BJ (cell line): Measurements from ENCODE around the gene FANCC. TPM values are rescaled to one million over a fixed set of nuclear protein-coding genes. Genes with fewer than 3 reads are reported as not detected.

Experiments
- CTCF ChIA-PET: fragments of 350-600 bp; formaldehyde crosslinking; extraction: SDS; loops from one replicate; lab custom pipeline; 2021; ENCODE audit warnings: antibody characterized with exemption, inconsistent platforms; lab: Yijun Ruan, JAX
- POLR2A ChIA-PET: fragments of 300-600 bp; sonication (Branson Sonifier 250); formaldehyde crosslinking; extraction: SDS; loops from one replicate; lab custom pipeline; 2021; ENCODE audit warnings: antibody characterized with exemption; lab: Charles Lee
- DNase-seq: peaks from one replicate; pipeline ENCODE4 v3.0.0-alpha.2; 2011; ENCODE audit warnings: low read depth
- H3K27me3 ChIP-seq: 2 replicates; pipeline ENCODE4 v1.6.0; 2011; ENCODE audit warnings: low read length; ENCODE audit not compliant: control insufficient read depth, insufficient read depth
- H3K36me3 ChIP-seq: 2 replicates; pipeline ENCODE4 v1.5.1; 2011; ENCODE audit warnings: low read length; ENCODE audit not compliant: control insufficient read depth, insufficient read depth
- H3K4me3 ChIP-seq: 2 replicates; pipeline ENCODE4 v1.5.1; 2011; ENCODE audit warnings: low read depth, mild to moderate bottlenecking, control low read depth, low read length
- polyA plus RNA-seq: library from polyadenylated mRNA; depleted of rRNA; stranded (reverse); fragments of >200 nt; gene quantifications from 2 replicates; pipeline ENCODE4 v1.2.3, GENCODE V29; 2011
- TF ChIP-seq, protein P1 (sequence below): IDR thresholded peaks from 2 replicates; pipeline ENCODE4 v1.5.1; 2011; ENCODE audit warnings: low read depth, mild to moderate bottlenecking, control low read depth, inconsistent platforms, low read length, moderate library complexity; ENCODE audit not compliant: insufficient read depth

Gene FANCC
- polyA plus RNA-seq, 1 experiment, result 6.1 TPM

DNA sequence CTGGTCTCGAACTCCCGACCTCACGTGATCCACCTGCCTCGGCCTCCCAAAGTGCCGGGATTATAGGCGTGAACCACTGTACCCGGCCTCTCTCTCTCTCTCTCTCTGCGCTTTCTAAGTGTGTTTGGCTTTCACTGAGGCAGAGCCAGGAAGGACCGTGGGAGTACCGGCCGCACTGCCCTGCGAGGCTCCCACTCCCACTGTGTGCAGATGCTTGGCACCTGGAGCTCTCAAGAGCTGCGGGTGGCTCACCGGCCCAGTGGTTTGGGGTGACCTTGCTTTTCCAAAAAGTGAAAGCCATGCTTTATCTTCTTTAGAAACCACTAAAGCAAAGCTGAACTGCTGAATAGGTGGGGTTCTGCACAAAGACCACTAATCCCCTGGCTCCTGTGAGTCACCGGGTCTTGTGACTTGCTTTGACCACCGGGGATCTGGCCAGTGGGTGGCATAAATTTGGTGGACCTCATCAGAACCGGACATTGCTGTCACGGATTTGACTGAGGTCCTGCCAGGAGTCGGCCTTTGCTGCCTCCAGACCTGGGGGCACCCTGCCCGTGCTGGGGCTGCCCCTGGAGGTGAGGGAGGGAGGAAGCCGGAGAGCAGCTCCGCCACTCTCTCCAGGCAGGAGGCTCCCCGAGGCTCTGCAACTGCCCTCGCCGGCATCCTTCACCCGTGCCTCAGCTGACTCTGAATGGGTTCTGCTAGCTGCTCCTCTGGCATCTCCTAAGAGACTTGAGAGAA is 228.9 kb downstream of the FANCC start:
- Histone ChIP-seq H3K27me3 (no peaks in the 10 kb centered on the region), H3K4me3 (no peak overlapping the region), H3K36me3 (peaks cover 36% of the 10 kb centered on the region)
- no peak for DNase-seq
- CTCF ChIA-PET, result interaction anchor here (1.2 to 1.9 kb wide), 3 partner anchors 12 to 39 kb away, joined by 3 to 6 read pairs (median 4); no protein-coding TSS in a partner anchor
- TF ChIP-seq, protein P1, sequence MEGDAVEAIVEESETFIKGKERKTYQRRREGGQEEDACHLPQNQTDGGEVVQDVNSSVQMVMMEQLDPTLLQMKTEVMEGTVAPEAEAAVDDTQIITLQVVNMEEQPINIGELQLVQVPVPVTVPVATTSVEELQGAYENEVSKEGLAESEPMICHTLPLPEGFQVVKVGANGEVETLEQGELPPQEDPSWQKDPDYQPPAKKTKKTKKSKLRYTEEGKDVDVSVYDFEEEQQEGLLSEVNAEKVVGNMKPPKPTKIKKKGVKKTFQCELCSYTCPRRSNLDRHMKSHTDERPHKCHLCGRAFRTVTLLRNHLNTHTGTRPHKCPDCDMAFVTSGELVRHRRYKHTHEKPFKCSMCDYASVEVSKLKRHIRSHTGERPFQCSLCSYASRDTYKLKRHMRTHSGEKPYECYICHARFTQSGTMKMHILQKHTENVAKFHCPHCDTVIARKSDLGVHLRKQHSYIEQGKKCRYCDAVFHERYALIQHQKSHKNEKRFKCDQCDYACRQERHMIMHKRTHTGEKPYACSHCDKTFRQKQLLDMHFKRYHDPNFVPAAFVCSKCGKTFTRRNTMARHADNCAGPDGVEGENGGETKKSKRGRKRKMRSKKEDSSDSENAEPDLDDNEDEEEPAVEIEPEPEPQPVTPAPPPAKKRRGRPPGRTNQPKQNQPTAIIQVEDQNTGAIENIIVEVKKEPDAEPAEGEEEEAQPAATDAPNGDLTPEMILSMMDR, result no peak
- POLR2A ChIA-PET, result no interaction called here

DNA sequence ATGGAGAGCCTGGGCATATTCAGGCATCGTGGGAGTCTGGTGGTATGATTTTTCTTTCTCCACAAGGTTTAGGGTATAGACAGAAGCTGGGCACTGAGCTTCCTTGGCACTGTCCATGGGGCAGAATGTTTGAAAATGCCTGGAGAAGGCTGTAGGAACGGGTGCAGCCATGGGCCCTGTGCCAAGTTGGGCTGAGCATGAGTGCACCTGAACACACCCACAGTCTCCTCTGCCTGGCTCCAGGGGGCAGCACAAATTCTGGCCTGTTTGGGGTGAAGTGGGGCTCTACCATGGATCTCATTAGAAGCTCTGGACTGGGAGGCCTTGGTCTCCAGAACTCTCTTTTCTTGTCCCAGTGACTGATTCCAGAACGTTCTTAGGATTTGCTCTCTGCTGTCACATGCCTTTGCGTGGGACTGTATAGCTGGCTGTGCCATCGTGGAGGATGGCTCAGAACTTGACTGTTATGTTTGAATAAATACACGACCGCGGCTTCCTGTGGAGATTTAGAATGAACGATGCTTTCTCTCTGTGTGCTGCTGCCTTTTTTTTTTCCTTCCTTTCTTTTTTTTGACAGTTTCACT is 229.8 kb downstream of the FANCC start:
- no peaks in the 10 kb centered on the region for H3K27me3 ChIP-seq
- CTCF ChIA-PET, result interaction anchor here (0.6 to 1.9 kb wide), 2 partner anchors 40 to 215 kb away, joined by 3 to 6 read pairs; no protein-coding TSS in a partner anchor
- POLR2A ChIA-PET, result no interaction called here
- TF ChIP-seq, protein P1, result peak; percentile 31; the same call in 1 of the 2 replicates
- no peak overlapping the region for H3K4me3 ChIP-seq
- H3K36me3 ChIP-seq, result peaks cover 41% of the 10 kb centered on the region
- DNase-seq, result no peak

DNA sequence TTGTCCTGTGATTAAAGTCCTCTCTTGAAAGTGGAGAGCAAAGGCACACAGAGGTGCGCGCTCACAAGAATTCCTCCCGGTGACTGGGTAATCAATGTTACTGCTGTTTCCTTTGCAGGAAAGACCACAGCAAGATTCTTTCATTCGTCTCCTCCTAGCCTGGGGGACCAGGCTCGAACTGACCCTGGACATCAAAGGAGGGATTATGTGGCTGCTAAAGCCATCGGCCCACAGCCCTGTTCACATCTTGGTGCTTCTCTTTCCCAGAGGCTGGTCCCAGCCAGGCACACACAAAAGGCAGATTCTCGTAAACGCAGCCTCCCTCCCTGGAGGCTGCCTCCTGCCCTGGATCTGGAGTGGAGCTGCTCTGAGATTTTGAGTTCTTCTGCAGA is 230.9 kb downstream of the FANCC start:
- TF ChIP-seq, protein P1, result no peak
- Histone ChIP-seq H3K27me3 (no peaks in the 10 kb centered on the region), H3K4me3 (no peak overlapping the region), H3K36me3 (peaks cover 48% of the 10 kb centered on the region)
- POLR2A ChIA-PET, result no interaction called here
- CTCF ChIA-PET, result interaction anchor here (0.6 kb wide), 2 partner anchors 78 to 390 kb away, joined by 3 to 4 read pairs; no protein-coding TSS in a partner anchor
- no peak for DNase-seq

DNA sequence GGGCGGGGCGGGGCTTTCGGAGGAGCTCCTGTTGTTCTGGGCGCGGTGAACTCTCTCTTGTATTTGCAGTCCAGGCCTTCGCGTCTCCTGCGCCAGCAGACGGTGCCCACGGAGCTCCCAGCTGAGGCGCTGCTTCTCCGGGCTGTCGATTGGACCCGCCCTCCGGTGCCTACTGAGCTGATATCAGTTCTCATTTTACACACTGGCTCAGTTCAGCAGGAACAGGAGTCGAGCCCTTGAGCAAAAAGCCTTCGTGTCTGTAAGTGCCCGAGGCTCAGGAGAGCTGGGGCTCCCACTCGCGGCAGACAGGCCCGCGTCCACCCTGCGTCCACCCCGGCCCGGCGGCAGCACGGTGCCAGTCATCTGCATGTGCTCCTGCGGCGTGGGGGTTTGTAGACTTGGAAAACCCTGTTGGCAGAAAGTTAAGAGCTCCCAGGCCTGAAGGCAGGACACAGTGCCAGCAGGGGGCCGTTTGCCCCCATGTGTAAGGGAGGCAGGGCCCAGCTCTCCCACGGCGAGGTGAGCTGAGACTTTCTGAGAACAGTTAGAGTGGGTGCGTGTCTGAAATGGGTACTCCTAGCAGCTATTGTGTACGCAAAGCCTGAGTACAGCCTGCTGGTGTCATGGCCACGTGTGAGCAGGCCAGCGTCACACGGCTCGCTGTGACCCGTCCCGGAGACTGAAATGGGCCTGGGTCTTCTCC is 231.5 kb downstream of the FANCC start:
- POLR2A ChIA-PET, result no interaction called here
- H3K27me3 ChIP-seq, result no peaks in the 10 kb centered on the region
- DNase-seq, result no peak
- H3K4me3 ChIP-seq, result no peak overlapping the region
- peaks cover 51% of the 10 kb centered on the region for H3K36me3 ChIP-seq
- CTCF ChIA-PET, result interaction anchor here (0.6 to 1.1 kb wide), 2 partner anchors 19 to 390 kb away, joined by 3 read pairs; no protein-coding TSS in a partner anchor
- TF ChIP-seq, protein P1, result no peak
